Measurements from ENCODE around the gene HELZ.

The HELZ gene

DNA sequence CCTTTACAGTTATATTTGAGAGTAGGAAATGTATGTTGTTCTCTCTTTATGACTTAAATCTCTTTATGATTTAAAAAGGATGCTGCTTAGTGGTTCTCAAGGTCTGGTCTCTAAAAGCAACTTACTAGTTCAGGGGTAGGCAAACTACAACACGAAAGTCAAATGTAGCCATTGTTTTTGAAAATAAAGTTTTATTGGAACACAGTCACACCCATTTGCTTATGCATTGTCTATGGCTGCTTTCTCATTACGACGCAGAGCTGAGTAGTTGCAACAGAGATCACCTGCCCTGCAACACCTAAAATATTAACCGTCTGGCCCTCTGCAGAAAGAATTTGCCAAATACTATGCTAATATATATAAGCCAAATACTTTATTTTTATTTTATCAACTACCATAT is 58.2 kb downstream of the HELZ start (continued):
- TF ChIP-seq ZNF529 (tag by site-specific recombination; IDR thresholded peaks at IDR 0.05; ENCODE audit: insufficient replicate concordance), result no peak
- TF ChIP-seq, protein P1, sequence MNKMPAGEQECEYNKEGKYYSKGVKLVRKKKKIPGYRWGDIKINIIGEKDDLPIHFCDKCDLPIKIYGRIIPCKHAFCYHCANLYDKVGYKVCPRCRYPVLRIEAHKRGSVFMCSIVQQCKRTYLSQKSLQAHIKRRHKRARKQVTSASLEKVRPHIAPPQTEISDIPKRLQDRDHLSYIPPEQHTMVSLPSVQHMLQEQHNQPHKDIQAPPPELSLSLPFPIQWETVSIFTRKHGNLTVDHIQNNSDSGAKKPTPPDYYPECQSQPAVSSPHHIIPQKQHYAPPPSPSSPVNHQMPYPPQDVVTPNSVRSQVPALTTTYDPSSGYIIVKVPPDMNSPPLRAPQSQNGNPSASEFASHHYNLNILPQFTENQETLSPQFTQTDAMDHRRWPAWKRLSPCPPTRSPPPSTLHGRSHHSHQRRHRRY (tag by site-specific recombination; IDR thresholded peaks at IDR 0.05), result no peak

DNA sequence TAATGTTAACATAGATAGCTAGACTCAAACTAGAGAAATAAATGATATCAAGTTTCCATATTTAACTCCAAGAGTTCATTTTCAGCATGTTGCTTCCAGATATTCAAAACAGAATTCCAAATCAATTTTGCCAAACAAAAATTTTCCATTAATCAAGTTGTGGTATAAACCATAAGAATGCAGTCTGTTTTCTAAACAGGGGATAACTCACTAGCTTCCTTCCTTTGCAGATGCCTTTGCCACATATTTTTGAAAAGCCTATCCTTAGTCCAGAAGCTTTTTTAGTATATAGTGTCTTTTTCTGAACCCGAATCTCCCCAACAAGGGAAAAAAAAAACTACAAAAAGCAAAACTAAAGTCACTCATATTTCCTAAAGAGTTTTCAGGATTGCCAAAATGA is 61.5 kb downstream of the HELZ start:
- no peaks in the 10 kb centered on the region for H3K4me1 ChIP-seq (ENCODE audit: control insufficient read depth, insufficient read depth, low read length)
- H3K27ac ChIP-seq (ENCODE audit: extremely low read depth, low read depth, low read length), result no peak overlapping the region
- no peak overlapping the region for H3K4me3 ChIP-seq (ENCODE audit: low read depth, low read length)
- H3K9me3 ChIP-seq (ENCODE audit: control insufficient read depth, insufficient read depth, low read depth, low read length), result no peaks in the 10 kb centered on the region
- POLR2A ChIA-PET, result no interaction called here
- no peak for TF ChIP-seq GLI2 (tag by site-specific recombination; IDR thresholded peaks at IDR 0.05; ENCODE audit: borderline replicate concordance, low read depth)
- no peak for TF ChIP-seq MEIS1 (CRISPR knock-in tag; IDR thresholded peaks at IDR 0.05; ENCODE audit: borderline replicate concordance)
- TF ChIP-seq SALL2 (tag by site-specific recombination; IDR thresholded peaks at IDR 0.05; ENCODE audit: borderline replicate concordance), result no peak
- TF ChIP-seq ZNF157 (tag by site-specific recombination; IDR thresholded peaks at IDR 0.05), result no peak
- no peak for TF ChIP-seq ZNF600 (tag by site-specific recombination; IDR thresholded peaks at IDR 0.05)
- TF ChIP-seq, protein P2, sequence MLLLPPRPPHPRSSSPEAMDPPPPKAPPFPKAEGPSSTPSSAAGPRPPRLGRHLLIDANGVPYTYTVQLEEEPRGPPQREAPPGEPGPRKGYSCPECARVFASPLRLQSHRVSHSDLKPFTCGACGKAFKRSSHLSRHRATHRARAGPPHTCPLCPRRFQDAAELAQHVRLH (tag by site-specific recombination; IDR thresholded peaks at IDR 0.05), result no peak
- TF ChIP-seq ZNF501 (tag by site-specific recombination; IDR thresholded peaks at IDR 0.05), result no peak
- TF ChIP-seq, protein P3, sequence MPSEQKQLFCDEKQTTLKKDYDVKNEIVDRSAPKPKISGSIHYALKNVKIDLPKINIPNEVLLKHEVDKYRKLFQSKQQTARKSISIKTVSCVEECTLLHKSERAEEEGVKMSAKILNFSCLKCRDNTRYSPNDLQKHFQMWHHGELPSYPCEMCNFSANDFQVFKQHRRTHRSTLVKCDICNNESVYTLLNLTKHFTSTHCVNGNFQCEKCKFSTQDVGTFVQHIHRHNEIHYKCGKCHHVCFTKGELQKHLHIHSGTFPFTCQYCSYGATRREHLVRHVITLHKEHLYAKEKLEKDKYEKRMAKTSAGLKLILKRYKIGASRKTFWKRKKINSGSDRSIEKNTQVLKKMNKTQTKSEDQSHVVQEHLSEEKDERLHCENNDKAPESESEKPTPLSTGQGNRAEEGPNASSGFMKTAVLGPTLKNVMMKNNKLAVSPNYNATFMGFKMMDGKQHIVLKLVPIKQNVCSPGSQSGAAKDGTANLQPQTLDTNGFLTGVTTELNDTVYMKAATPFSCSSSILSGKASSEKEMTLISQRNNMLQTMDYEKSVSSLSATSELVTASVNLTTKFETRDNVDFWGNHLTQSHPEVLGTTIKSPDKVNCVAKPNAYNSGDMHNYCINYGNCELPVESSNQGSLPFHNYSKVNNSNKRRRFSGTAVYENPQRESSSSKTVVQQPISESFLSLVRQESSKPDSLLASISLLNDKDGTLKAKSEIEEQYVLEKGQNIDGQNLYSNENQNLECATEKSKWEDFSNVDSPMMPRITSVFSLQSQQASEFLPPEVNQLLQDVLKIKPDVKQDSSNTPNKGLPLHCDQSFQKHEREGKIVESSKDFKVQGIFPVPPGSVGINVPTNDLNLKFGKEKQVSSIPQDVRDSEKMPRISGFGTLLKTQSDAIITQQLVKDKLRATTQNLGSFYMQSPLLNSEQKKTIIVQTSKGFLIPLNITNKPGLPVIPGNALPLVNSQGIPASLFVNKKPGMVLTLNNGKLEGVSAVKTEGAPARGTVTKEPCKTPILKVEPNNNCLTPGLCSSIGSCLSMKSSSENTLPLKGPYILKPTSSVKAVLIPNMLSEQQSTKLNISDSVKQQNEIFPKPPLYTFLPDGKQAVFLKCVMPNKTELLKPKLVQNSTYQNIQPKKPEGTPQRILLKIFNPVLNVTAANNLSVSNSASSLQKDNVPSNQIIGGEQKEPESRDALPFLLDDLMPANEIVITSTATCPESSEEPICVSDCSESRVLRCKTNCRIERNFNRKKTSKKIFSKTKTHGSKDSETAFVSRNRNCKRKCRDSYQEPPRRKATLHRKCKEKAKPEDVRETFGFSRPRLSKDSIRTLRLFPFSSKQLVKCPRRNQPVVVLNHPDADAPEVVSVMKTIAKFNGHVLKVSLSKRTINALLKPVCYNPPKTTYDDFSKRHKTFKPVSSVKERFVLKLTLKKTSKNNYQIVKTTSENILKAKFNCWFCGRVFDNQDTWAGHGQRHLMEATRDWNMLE (tag by site-specific recombination; conservative IDR thresholded peaks at IDR 0.05; ENCODE audit: low read depth), result no peak
- no peak for TF ChIP-seq ZNF155 (tag by site-specific recombination; IDR thresholded peaks at IDR 0.05)
- TF ChIP-seq, protein P4, sequence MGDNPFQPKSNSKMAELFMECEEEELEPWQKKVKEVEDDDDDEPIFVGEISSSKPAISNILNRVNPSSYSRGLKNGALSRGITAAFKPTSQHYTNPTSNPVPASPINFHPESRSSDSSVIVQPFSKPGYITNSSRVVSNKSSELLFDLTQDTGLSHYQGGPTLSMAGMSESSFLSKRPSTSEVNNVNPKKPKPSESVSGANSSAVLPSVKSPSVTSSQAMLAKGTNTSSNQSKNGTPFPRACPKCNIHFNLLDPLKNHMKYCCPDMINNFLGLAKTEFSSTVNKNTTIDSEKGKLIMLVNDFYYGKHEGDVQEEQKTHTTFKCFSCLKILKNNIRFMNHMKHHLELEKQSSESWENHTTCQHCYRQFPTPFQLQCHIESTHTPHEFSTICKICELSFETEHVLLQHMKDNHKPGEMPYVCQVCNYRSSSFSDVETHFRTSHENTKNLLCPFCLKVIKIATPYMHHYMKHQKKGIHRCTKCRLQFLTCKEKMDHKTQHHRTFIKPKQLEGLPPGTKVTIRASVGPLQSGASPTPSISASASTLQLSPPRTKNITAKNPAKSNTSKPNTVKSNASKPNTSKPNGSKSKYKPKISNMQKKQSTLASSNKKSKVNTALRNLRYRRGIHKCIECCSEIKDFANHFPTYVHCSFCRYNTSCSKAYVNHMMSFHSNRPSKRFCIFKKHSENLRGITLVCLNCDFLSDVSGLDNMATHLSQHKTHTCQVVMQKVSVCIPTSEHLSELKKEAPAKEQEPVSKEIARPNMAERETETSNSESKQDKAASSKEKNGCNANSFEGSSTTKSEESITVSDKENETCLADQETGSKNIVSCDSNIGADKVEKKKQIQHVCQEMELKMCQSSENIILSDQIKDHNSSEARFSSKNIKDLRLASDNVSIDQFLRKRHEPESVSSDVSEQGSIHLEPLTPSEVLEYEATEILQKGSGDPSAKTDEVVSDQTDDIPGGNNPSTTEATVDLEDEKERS (tag by site-specific recombination; IDR thresholded peaks at IDR 0.05), result no peak
- TF ChIP-seq, protein P5, sequence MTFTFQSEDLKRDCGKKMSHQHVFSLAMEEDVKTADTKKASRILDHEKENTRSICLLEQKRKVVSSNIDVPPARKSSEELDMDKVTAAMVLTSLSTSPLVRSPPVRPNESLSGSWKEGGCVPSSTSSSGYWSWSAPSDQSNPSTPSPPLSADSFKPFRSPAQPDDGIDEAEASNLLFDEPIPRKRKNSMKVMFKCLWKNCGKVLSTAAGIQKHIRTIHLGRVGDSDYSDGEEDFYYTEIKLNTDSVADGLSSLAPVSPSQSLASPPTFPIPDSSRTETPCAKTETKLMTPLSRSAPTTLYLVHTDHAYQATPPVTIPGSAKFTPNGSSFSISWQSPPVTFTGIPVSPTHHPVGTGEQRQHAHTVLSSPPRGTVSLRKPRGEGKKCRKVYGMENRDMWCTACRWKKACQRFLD (tag by site-specific recombination; IDR thresholded peaks at IDR 0.05), result no peak
- no peak for TF ChIP-seq GLIS1 (tag by site-specific recombination; IDR thresholded peaks at IDR 0.05)
- no peak for TF ChIP-seq KLF10 (tag by site-specific recombination; IDR thresholded peaks at IDR 0.05)
- TF ChIP-seq ZNF133 (tag by site-specific recombination; IDR thresholded peaks at IDR 0.05), result no peak
- no peak for TF ChIP-seq ZNF19 (tag by site-specific recombination; IDR thresholded peaks at IDR 0.05; ENCODE audit: low read depth)
- TF ChIP-seq ZBTB8A (tag by site-specific recombination; IDR thresholded peaks at IDR 0.05), result no peak
- CTCF ChIA-PET, result interaction anchor here (0.6 to 1.5 kb wide), 2 partner anchors 18 to 103 kb away, joined by 3 read pairs; no protein-coding TSS in a partner anchor
- H3K36me3 ChIP-seq (ENCODE audit: control insufficient read depth in 2 of 2, insufficient read depth in 1 of 2, low read length in 2 of 2), result peaks cover 21 to 35% of the 10 kb centered on the region in 2 experiments
